Measurements from ENCODE around the gene TAX1BP1.
"Not testable (repeated sequence)": the region's sequence is repeated elsewhere in the genome, so short reads cannot be mapped to it uniquely, and the experiment has no call there.

TAX1BP1 gene

GRCh38 chr7:27840760-27841364, 100.9 kb downstream of the TAX1BP1 start:
- in situ Hi-C loops (cut with MboI; ENCODE audit: low sequenced_read_pairs): no loop called here

DNA sequence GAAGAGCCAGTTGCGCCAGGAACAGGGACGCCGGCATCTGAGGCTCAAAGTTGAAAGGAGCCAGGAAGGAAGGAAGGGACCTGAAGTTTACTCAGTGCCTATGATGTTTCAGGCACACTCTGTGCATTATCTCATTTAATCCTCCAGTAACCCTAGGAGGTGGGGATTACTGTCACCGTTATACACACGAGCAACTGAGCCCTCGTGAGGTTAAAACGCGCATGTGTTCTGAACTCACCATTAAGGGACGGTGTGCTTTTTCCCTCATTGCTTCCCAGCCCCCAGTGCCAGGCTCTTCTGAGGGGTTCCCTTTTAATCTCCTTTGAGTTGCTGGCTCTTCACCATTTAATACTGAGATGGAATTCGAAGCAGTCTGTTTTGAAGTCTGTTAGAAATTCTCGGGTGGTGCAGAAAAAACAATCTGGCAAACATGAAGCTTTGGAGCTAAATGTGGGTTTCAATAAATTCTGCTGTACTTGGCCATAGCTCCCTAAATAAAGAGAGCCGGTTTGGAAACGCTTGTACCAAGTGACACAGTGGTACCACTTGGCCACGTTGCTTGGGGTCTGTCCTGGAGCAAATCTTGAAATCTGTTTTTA, 102.2 kb downstream of the TAX1BP1 start:
- in situ Hi-C loops (cut with MboI; ENCODE audit: low sequenced_read_pairs): no loop called here

- in situ Hi-C loops (cut with MboI; ENCODE audit: low sequenced_read_pairs): no loop called here
Measured at GRCh38 chr7:27842851-27843250, 102.9 kb downstream of the TAX1BP1 start.

- in situ Hi-C loops (cut with MboI; ENCODE audit: low sequenced_read_pairs): no loop called here
Measured at GRCh38 chr7:27843584-27844305, 103.8 kb downstream of the TAX1BP1 start.

GRCh38 chr7:27846388-27846787, 106.4 kb downstream of the TAX1BP1 start:
- in situ Hi-C loops (cut with MboI; ENCODE audit: low sequenced_read_pairs): no loop called here

GRCh38 chr7:27850531-27850930, 110.6 kb downstream of the TAX1BP1 start:
- in situ Hi-C loops (cut with MboI; ENCODE audit: low sequenced_read_pairs): no loop called here

DNA sequence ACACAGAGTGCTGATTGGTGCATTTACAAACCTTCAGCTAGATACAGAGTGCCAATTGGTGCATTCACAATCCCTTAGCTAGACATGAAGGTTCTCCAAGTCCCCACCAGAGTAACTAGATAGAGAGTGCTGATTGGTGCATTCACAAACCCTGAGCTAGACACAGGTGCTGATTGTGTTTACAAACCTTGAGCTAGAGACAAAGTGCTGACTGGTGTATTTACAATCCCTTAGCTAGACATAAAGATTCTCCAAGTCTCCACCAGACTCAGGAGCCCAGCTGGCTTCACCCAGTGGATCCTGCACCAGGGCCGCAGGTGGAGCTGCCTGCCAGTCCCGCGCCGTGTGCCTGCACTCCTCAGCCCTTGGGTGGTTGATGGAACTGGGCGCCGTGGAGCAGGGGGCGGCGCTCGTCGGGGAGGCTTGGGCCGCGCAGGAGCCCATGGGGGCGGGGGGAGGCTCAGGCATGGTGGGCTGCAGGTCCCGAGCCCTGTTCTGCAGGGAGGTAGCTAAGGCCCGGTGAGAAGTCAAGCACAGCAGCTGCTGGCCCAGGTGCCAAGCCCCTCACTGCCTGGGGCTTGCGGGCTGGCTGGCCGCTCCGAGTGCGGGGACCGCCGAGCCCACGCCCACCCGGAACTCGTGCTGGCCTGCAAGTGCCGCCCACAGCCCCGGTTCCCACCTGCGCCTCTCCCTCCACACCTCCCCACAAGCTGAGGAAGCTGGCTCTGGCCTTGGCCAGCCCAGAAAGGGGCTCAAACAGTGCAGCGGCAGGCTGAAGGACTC, 116.9 kb downstream of the TAX1BP1 start:
- in situ Hi-C loops (cut with MboI; ENCODE audit: low sequenced_read_pairs): not testable (repeated sequence)

DNA sequence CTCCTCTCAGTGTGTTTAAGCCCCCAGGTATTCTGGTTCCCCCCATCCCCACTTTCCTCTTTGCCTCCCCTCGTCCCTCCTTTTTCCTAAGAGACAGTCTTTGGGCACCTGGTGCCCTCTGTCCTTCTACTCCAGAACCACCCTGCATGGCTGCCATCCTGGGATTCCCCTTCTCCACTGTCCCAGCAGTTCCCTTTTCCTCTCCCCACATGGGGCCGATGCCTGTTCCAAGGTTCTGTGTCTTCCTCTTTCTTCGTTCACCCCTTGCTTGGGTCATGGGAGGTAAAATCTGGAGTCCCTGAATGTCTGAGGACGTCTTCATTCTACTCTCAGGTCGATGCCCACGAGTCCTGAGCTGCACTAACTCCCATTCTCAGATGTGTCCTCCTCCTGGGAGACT, 120.8 kb downstream of the TAX1BP1 start:
- in situ Hi-C loops (cut with MboI; ENCODE audit: low sequenced_read_pairs): no loop called here

DNA sequence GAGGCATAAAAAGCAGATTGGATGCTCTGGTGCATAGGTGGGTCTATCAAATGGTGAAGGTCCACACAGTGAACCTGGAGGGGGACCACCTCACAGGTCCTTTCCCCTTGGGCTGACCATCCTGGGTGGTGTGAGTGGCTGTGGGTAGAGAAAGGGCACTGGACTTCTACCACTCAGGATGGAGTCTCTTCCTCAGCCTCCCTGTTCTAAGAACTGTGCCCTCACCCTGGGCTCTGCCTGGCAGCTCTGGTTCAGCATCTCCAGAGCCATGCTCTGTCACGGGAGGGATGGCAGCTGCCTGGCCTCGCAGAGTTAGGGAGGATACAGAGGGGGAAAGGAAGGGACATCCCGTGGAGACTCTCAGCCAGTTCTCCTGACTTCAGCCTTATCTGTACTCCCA, 121.8 kb downstream of the TAX1BP1 start:
- in situ Hi-C loops (cut with MboI; ENCODE audit: low sequenced_read_pairs): no loop called here

DNA sequence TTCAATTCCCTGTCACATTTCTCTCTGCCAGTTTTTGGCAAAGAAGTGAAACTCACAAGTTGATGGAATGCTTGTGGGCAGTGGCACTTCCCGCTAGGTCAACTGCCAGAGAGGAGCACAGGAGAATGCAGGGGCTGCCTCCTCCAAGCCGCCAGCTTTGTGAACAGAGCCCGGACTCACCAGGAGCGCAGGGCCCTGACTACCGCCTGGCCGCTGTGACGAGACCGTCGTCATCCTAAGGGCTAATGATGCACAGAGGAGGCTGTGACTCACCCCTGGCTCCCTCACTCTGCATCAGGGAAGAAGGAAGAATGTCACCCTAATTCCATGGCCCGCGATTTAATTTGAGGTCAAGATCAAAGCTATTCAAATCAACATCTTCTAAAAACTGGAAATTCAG, 123.9 kb downstream of the TAX1BP1 start:
- in situ Hi-C loops (cut with MboI; ENCODE audit: low sequenced_read_pairs): no loop called here

DNA sequence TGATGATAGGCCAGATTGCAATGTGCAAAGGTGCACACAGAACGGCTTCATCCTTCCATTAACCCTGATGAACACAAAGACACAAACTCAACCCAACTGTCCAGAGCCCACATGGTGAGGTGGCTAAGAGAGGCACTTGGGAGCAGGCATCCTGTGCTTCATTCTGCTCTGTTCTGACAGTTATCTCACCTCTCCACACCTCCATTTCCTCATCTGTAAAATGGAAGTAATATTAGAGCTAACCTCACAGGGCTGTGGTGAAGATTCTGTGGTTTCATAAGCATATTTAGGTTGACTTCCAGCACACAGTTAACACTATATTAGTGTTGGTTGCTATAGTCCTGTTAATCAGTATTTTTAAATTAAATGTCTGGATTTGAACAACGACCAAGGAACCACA, 126.3 kb downstream of the TAX1BP1 start:
- in situ Hi-C loops (cut with MboI; ENCODE audit: low sequenced_read_pairs): no loop called here

DNA sequence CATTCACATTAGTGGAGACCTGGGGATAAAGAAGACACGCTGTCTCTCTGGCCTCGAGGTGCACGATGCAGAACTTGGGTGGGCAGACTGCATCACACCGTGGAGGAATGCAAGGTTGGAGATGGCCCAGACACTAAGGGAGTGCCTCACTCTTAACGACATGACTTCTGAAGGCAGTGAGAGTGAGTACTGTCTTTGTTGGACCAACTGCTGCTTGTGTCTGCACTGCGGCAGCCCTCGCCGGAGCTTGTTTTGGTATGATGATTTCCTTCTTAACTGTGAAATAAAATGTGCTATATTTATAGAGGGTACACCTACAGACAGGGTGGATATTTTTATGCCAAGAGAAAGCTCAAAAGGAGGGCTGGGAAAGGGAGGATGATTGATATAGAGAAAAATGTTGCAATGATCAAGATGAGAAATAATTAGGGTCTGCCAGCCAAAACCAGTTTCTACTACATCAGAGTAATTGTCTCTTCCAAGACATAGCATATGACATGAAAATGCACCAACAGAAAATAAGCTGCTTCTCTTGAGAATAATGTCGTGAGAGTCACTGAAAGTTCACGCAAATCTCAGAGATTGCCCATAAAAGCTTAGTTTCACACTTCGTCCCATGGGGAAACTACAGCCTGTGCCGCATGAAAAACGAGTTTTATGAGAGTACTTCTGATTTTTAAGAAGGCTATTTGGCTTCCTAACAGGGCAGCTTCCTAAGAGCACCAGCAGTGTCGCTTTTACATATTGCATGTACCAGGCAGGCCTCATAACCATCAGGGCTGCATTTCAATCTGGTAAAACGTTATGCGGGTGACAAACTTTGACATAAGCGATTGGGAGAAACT, 127.1 kb downstream of the TAX1BP1 start:
- in situ Hi-C loops (cut with MboI; ENCODE audit: low sequenced_read_pairs): no loop called here

DNA sequence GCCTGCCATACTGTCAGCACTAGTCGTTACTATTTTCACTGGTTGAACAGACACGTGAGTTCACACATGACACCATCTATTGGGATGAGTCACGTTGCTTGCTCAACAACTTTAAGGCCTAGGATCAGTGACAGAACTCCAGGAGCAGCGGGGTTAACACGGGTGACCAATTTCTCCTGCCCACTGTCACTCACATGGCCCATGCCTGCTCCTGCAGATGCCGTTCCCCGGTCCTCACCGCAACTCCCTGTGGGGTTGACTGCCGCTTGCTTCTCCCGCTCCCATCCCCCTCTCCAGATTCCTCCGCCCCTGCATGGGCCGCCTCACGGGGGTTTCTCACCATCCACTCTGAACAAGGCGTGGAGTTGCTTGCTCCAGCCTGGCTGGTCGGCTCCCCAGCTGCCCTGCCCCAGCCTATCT, 128.2 kb downstream of the TAX1BP1 start:
- in situ Hi-C loops (cut with MboI; ENCODE audit: low sequenced_read_pairs): no loop called here

GRCh38 chr7:27869056-27869455, 129.1 kb downstream of the TAX1BP1 start:
- in situ Hi-C loops (cut with MboI; ENCODE audit: low sequenced_read_pairs): no loop called here

- in situ Hi-C loops (cut with MboI; ENCODE audit: low sequenced_read_pairs): no loop called here
Measured at GRCh38 chr7:27870595-27870994, 130.6 kb downstream of the TAX1BP1 start.

GRCh38 chr7:27871086-27871485, 131.1 kb downstream of the TAX1BP1 start:
- in situ Hi-C loops (cut with MboI; ENCODE audit: low sequenced_read_pairs): no loop called here

DNA sequence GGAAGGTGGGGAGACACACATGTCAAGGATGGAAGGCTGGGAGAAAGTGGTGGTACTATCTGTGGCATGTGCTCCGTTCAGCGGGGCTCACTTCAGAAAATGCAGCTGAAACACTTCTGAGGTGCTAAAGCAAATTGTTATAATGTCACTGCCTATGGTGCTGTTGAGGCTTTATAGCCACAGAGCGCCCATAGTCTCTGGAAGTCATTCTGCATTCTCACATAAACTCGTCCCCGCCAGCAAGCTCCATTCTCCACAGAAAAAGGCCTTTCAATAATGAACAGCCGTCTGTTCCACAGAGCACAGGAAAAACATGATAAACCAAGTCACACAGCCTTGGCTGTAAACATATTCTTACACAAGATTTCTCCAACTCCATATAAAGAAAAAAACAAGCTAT, 131.9 kb downstream of the TAX1BP1 start:
- in situ Hi-C loops (cut with MboI; ENCODE audit: low sequenced_read_pairs): no loop called here

GRCh38 chr7:27872356-27873275, 132.7 kb downstream of the TAX1BP1 start:
- in situ Hi-C loops (cut with MboI; ENCODE audit: low sequenced_read_pairs): no loop called here
